Lower lobe of right lung (tissue), 2 donors: Measurements from ENCODE around the gene PCSK9. TPM values are rescaled to one million over a fixed set of nuclear protein-coding genes. Genes with fewer than 3 reads are reported as not detected.

ENCODE experiments used
- ATAC-seq, 2 donors: fragments of 200-7000 bp; cut with Tn5 transposase; one replicate each; pipeline ENCODE4 v1.9.1; 2020 to 2022; ENCODE audit warnings: mild to moderate bottlenecking in 2 of 2, moderate library complexity in 2 of 2
- DNase-seq: peaks from one replicate; pipeline ENCODE4 v3.0.0-alpha.2; 2020
- H3K27ac ChIP-seq: fragments of 200-600 bp; one replicate; pipeline ENCODE4 v1.8.0; 2022
- H3K27me3 ChIP-seq: fragments of 200-600 bp; one replicate; pipeline ENCODE4 v1.8.0; 2022; ENCODE audit warnings: low read depth
- H3K36me3 ChIP-seq: fragments of 200-600 bp; one replicate; pipeline ENCODE4 v1.8.0; 2022; ENCODE audit warnings: mild to moderate bottlenecking
- H3K4me1 ChIP-seq: fragments of 200-600 bp; one replicate; pipeline ENCODE4 v1.8.0; 2022
- H3K4me3 ChIP-seq: fragments of 200-600 bp; one replicate; pipeline ENCODE4 v1.8.0; 2022; ENCODE audit warnings: mild to moderate bottlenecking
- H3K9me3 ChIP-seq: fragments of 200-600 bp; one replicate; pipeline ENCODE4 v1.8.0; 2022
- CTCF ChIP-seq: fragments of 200-600 bp; IDR thresholded peaks from one replicate; pipeline ENCODE4 v1.8.0; 2022; ENCODE audit warnings: antibody characterized with exemption, mild to moderate bottlenecking
- intact Hi-C: fragments of 100-400 bp; cut with DNase I; formaldehyde crosslinking; loops from one replicate; pipeline ENCODE4 v1.11.0; 2022
- total RNA-seq: library from RNA; stranded (reverse); fragmentation: NEBNext Ultra II Directional; extraction: Animal tissue kit (Norgen Biotek cat#: 25700); gene quantifications from one replicate; pipeline ENCODE4 v1.2.1, GENCODE V29; 2021
- donor health status: DM: no; HTN: yes; CAD: no; lungs with severe emphysema.

Gene PCSK9
- total RNA-seq, 1 donor from 2014 or later: 25.7 TPM

DNA sequence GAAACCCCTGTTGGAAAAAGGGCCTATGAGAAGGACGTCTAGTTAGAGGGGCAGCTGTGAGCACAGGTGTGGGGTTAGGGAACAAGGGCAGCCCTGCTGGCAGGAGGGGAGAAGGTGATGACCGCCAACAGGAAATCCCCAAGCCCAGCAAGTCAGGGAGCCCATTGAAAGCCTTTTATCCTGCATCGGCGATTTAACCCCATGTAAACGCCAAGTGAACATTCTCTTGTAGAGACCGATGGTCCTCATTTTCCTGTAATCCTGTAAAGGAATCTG lies 41.7 kb upstream of the PCSK9 start:
- ATAC-seq (no peak), DNase-seq (no peak)
- Histone ChIP-seq H3K27me3 (peaks cover 35% of the 10 kb centered on the region), H3K36me3 (no peaks in the 10 kb centered on the region), H3K9me3 (no peaks in the 10 kb centered on the region), H3K4me3 (no peak overlapping the region), H3K4me1 (peaks cover 11% of the 10 kb centered on the region), H3K27ac (no peak overlapping the region)
- intact Hi-C loops: no loop called here
- no peak for TF ChIP-seq CTCF

DNA sequence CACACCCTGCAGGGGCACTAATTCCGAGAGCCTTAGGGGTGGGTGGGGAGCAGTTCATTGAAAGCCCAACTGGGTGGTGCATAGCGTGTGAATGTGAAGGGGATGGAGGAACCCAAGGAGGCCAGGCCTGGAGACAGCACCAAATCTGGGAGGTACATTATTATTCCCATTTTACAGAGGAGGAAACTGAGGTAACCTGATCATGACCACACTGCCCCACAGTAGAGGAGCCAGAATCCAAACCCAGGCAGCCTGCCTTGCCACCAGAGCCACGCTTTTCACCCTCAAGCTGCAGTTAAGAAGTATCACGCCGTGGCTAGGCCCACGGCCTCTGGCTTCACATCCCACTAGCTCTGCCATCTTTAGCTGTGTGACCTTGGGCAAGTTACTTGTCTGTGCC lies 41.2 kb upstream of the PCSK9 start:
- no peak for DNase-seq
- Histone ChIP-seq H3K27me3 (peaks cover 35% of the 10 kb centered on the region), H3K4me1 (peaks cover 11% of the 10 kb centered on the region), H3K27ac (no peak overlapping the region), H3K36me3 (no peaks in the 10 kb centered on the region), H3K9me3 (no peaks in the 10 kb centered on the region), H3K4me3 (no peak overlapping the region)
- TF ChIP-seq CTCF: no peak
- intact Hi-C loops: no loop called here
- ATAC-seq: no peak

DNA sequence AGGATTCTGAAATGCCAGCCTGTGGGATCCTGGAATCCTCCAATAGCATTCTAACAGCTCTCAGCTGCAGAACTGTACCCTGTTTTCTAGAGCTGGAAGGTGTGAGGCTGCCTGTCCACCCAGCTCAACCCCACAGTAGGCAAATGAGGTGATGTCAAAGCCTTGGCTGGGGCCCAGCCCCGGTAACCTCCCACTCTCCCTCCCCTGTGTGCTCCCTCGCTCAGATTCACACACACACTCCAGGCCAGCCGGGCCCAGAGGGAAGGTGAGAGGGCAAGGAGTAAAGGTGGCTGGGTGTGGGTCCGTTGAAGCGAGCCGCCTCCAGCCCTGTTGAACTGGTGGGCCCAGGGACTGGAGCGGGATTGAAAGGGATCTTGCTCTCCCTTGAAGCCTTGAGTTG lies 40.7 kb upstream of the PCSK9 start, which contains the start of gene BSND:
TSS of gene BSND (plus strand) at position 257 of the 400 bp plus-strand sequence. CDS start 254 bp downstream, outside the sequence.
- Histone ChIP-seq H3K36me3 (no peaks in the 10 kb centered on the region), H3K4me1 (peaks cover 11% of the 10 kb centered on the region), H3K27ac (no peak within 1 kb of the TSS), H3K4me3 (no peak within 1 kb of the TSS), H3K9me3 (no peaks in the 10 kb centered on the region), H3K27me3 (peaks cover 35% of the 10 kb centered on the region)
- no peak for TF ChIP-seq CTCF
- DNase-seq: no peak
- ATAC-seq: no peak
- intact Hi-C loops: no loop called here

DNA sequence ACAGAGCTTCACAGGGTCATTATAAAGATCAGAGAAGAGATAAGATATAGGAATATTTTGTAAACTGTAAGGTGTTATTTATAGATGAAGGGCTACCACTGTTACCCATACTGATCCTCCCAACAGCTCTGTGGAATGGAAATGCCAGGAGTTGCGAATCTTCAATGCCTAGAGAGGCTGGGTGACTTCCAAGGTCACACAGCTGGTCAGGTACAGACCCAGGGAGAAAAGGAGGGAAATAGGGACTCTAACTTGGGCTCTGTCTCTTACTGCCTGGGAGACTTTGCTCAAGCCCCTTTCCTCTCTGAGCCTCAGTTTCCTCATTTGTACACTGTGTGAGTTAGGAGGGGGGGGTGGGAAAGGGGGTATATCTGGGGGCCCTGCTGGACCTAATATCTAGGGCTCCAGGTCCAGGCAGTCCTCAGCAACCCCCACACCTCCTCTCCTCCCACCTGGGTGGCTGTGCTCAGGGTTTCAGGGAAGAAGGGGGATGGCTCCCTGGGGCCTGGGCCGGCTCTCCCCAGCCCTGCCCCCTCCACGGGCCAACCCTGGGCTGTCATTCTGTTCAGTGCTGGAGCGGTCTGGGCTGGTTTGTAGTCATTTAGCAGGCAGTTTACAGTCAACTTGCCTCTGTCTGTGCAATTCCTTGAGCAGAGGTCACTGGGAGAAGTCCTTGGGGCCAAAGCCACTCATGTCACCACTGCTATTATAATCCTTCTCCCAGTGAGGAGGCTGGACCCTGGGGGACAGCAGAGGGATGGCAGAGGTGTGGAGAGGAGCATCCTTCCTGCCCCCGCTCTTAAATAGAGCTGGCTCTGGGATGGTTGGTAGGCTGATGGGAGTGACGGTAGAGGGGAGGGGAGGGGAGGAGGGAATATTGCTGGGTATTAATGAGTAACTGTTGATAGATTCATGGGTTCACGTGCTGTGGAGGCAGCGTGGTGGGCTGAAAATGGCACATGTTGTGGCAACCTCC lies 39.0 kb upstream of the PCSK9 start:
- intact Hi-C loops: no loop called here
- ATAC-seq: no peak
- no peaks in the 10 kb centered on the region for H3K36me3 ChIP-seq
- no peak for DNase-seq
- peaks cover 11% of the 10 kb centered on the region for H3K4me1 ChIP-seq
- peaks cover 35% of the 10 kb centered on the region for H3K27me3 ChIP-seq
- no peak overlapping the region for H3K27ac ChIP-seq
- no peak for TF ChIP-seq CTCF
- H3K9me3 ChIP-seq: no peaks in the 10 kb centered on the region
- no peak overlapping the region for H3K4me3 ChIP-seq

GRCh38 chr1:55001311-55001710 lies 38.0 kb upstream of the PCSK9 start:
- Histone ChIP-seq H3K4me1 (peaks cover 9% of the 10 kb centered on the region), H3K36me3 (no peaks in the 10 kb centered on the region), H3K4me3 (no peak overlapping the region), H3K27me3 (peaks cover 29% of the 10 kb centered on the region), H3K9me3 (no peaks in the 10 kb centered on the region), H3K27ac (no peak overlapping the region)
- DNase-seq: no peak
- intact Hi-C loops: no loop called here
- TF ChIP-seq CTCF: no peak
- no peak for ATAC-seq
